Fibroblast of mammary gland (primary cell): ENCODE data around the gene STAT2.

Source experiments
- DNase-seq: peaks from one replicate; pipeline ENCODE4 v3.0.0-alpha.2; 2010; ENCODE audit warnings: low read depth
- H3K4me3 ChIP-seq: 2 replicates; pipeline ENCODE4 v1.5.1; 2011; ENCODE audit warnings: low read depth, mild to moderate bottlenecking, low read length, moderate library complexity; ENCODE audit not compliant: control insufficient read depth
- TF ChIP-seq, protein P1 (sequence below): conservative IDR thresholded peaks from 2 replicates; pipeline ENCODE4 v1.5.1; 2011; ENCODE audit warnings: low read depth, low read length, inconsistent platforms; ENCODE audit not compliant: control insufficient read depth, insufficient read depth

The STAT2 gene

DNA sequence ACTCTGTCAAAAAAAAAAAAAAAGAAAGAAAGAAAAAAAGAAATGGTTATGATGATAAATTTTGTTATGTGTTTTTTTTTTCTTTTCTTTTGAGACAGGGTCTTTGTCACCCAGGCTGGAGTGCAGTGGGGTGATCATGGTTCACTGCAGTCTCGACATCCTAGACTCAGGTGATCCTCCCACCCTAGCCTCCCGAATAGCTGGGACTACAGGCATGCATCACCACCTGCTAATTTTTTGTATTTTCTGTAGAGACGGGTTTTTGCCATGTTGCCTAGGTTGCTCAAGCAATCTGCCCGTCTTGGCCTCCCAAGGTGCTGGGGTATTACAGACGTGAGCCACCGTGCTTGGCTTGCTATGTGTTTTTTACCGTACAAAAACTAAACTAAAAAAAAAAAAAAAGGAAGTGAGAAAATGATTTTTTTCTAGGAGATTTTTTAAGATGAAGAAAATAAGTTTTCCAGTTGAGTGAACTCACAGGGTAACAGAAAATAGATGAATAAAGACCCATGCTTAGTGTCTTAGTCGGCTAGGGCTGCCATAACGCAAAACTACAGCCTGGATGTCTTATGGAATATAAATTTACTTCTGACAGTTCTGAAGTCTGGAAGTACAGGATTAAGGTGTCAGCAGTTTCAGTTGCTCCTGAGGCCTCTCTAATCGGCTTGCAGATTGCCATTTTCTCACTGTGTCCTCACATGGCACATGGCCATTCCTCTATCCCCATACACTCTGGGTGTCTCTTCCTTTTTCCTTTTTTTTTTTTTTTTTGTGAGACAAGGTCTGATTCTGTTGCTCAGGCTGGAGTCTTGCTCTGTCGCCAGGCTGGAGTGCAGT is 15.9 kb upstream of the STAT2 start:
- TF ChIP-seq, protein P1, sequence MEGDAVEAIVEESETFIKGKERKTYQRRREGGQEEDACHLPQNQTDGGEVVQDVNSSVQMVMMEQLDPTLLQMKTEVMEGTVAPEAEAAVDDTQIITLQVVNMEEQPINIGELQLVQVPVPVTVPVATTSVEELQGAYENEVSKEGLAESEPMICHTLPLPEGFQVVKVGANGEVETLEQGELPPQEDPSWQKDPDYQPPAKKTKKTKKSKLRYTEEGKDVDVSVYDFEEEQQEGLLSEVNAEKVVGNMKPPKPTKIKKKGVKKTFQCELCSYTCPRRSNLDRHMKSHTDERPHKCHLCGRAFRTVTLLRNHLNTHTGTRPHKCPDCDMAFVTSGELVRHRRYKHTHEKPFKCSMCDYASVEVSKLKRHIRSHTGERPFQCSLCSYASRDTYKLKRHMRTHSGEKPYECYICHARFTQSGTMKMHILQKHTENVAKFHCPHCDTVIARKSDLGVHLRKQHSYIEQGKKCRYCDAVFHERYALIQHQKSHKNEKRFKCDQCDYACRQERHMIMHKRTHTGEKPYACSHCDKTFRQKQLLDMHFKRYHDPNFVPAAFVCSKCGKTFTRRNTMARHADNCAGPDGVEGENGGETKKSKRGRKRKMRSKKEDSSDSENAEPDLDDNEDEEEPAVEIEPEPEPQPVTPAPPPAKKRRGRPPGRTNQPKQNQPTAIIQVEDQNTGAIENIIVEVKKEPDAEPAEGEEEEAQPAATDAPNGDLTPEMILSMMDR, result no peak
- no peak for DNase-seq
- H3K4me3 ChIP-seq, result no peak overlapping the region

DNA sequence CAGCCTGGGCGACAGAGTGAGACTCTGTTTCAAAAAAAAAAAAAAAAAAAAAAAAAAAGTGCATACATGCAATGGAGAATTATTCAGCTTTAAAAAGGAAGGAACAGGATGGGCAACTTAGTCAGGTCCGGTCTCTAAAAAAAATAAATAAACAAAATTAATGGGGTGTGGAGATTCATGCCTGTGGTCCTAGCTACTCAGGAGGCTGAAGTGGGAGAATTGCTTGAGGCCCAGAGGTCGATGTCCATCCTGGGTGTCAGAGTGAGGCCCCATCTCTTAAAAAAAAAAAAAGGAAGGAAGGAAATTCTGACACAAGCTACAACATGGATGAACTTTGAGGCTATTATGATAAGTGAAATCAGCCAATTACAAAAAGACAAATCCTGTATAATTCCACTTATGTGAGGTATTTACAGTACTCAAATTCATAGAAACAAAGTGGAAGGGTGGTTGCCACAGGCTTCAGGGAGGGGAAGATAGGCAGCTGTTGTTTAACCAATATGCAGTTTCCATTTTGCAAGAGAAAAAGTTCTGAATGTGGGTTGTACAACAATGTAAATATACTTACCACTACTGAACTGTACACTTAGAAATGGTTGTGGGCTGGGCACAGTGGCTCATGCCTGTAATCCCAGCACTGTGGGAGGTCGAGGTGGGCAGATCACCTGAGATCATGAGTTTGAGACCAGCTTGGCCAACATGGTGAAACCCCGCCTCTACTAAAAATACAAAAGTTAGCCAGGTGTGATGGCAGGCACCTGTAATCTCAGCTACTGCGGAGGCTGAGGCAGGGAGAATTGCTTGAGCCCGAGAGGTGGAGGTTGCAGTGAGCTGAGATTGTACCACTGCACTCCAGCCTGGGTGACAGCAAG is 15.1 kb upstream of the STAT2 start:
- TF ChIP-seq, protein P1, result no peak
- no peak for DNase-seq
- H3K4me3 ChIP-seq, result no peak overlapping the region

DNA sequence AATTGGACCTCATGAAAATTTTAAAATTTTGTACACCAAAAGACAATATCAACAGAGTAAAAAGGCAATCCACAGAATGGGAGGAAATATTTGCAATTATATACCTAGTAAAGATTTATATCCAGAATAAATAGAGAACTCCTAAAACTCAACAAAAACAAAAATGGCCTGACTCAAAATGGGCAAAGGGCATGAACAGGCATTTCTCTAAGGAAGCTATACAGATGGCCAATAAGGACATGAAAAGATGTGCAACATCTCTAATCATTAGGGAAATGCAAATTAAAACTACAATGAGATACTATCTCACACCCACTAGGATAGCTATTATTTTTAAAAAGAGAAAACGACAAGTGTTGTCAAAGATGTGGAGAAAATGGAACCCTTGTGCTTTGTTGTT is 13.6 kb upstream of the STAT2 start:
- TF ChIP-seq, protein P1, result no peak
- DNase-seq, result no peak
- no peak overlapping the region for H3K4me3 ChIP-seq

DNA sequence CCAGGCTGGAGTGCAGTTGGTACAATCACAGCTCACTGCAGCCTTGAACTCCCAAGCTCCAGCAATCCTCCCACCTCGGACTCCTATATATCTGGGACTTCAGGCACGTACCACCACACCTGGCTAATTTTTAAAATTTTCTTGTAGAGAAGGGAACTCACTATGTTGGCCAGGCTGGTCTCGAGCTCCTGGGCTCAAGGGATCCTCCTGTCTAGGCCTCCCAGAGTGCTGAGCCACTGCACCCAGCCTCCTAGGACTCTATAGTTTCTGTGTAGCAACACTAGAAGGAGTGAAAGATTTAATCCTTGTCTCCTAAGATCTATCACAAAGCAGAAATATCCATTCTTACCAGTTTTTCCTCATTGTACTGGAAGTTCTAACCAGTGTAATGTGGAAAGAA is 7.0 kb upstream of the STAT2 start:
- TF ChIP-seq, protein P1, result no peak

DNA sequence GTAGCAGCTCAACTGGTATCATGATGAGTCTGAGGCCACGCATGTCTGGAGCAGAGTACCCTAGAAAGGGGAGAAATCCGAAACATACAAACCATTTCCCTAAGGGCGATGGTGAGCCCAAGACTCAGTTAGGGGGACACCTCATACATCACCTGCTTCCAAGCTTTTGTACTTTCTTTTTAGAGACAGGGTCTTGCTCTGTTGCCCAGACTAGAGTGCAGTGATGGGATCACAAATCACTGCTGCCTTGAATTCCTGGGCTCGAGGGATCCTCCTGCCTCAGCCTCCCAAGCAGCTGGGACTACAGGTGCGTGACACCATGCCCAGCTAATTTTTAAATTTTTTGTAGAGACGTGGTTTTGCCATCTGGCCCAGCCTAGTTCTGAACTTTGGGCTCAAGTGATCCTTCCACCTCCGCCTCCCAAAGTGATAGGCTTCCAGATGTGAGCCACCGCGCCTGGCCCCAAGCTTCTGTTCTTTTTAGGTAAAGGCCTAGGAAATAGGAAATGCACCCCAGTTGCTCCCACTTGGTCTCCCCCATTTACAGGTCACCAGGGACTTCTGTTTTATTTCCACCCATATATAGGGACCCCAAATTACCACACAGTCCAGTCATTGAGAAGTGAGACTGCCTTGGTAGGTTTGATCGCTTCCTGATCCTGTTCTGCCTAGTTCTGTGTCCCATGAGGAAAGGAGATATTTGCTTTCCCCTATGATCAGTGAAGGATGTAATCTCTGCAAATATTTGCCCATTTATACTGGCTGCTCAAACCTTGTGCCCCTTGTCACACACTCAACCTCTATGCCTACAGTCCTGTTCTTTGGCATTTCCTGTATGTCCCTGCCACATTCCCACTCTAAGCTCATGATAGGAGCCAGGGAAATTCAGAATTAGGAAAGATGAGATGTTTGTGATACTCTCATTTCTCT is 2.5 kb upstream of the STAT2 start, which contains the start of gene APOF:
APOF (minus strand) TSS at position 728 of the 930 bp plus-strand sequence; CDS start at position 616, 112 bp downstream.
- no peak for DNase-seq
- no peak within 1 kb of the TSS for H3K4me3 ChIP-seq
- TF ChIP-seq, protein P1, result no peak

More for the DNA sequence above, 7.0 kb upstream of the STAT2 start:
- no peak overlapping the region for H3K4me3 ChIP-seq
- no peak for DNase-seq
